RWPE1 (cell line): ENCODE data around the gene TOP2A.

ENCODE experiments used
- CTCF ChIA-PET: fragments of 350-600 bp; sonication (Branson Sonifier 250); formaldehyde crosslinking; extraction: SDS; loops from one replicate; lab custom pipeline; 2021; lab: Yijun Ruan, JAX
- POLR2A ChIA-PET: fragments of 400-600 bp; formaldehyde crosslinking; extraction: SDS; loops from one replicate; lab custom pipeline; 2020; ENCODE audit warnings: antibody characterized with exemption; ENCODE audit not compliant: low non-redundant PET; lab: Yijun Ruan, JAX
- DNase-seq: peaks from one replicate; pipeline ENCODE4 v3.0.0; 2012; ENCODE audit warnings: low spot score
- H3K27ac ChIP-seq: fragments of 450-650 bp; 2 replicates; pipeline ENCODE4 v1.5.1; 2017
- CTCF ChIP-seq: fragments of 450-650 bp; conservative IDR thresholded peaks from 2 replicates; pipeline ENCODE4 v1.5.1; 2017; ENCODE audit warnings: low read depth, mild to moderate bottlenecking

TOP2A gene

GRCh38 chr17:40366861-40367518 lies 50.7 kb downstream of the TOP2A start:
- H3K27ac ChIP-seq = no peak overlapping the region
- no peak for TF ChIP-seq CTCF
- POLR2A ChIA-PET = no interaction called here
- no peak for DNase-seq
- CTCF ChIA-PET = no interaction called here

- no peak overlapping the region for H3K27ac ChIP-seq
- DNase-seq = no peak
- no peak for TF ChIP-seq CTCF
- CTCF ChIA-PET = interaction anchor here (1.5 kb wide), 1 partner anchor 167 kb away, joined by 3 read pairs; no protein-coding TSS in a partner anchor
- POLR2A ChIA-PET = interaction anchor here (0.6 kb wide), 1 partner anchor 82 kb away, joined by 3 read pairs; no protein-coding TSS in a partner anchor
These were observed 51.4 kb downstream of the TOP2A start for GRCh38 chr17:40366076-40366860.

GRCh38 chr17:40364906-40365305 lies 52.8 kb downstream of the TOP2A start:
- CTCF ChIA-PET = interaction anchor here (0.6 to 1.5 kb wide), 8 partner anchors 22 to 169 kb away, joined by 3 to 7 read pairs (median 4); partner anchors contain the start of gene TOP2A

GRCh38 chr17:40364121-40364861 lies 53.4 kb downstream of the TOP2A start, which contains the start of gene GJD3:
Gene GJD3 (minus strand): TSS chr17:40364737. CDS start chr17:40363815, 922 bp downstream.
- DNase-seq = no peak
- TF ChIP-seq CTCF = no peak
- POLR2A ChIA-PET = interaction anchor here (0.6 kb wide), 1 partner anchor 197 kb away, joined by 3 read pairs; no protein-coding TSS in a partner anchor
- CTCF ChIA-PET = interaction anchor here (0.6 to 1.2 kb wide), 5 partner anchors 22 to 51 kb away, joined by 3 to 7 read pairs (median 4); no protein-coding TSS in a partner anchor
- H3K27ac ChIP-seq = no peak within 1 kb of the TSS

More at GRCh38 chr17:40364906-40365305, 52.8 kb downstream of the TOP2A start:
- no peak for TF ChIP-seq CTCF
- DNase-seq = no peak
- H3K27ac ChIP-seq = no peak overlapping the region
- POLR2A ChIA-PET = interaction anchor here (0.6 kb wide), 1 partner anchor 198 kb away, joined by 3 read pairs; no protein-coding TSS in a partner anchor

- ChIA-PET POLR2A (interaction anchor here (0.8 kb wide), 1 partner anchor 15 kb away, joined by 4 read pairs; no protein-coding TSS in a partner anchor), CTCF (interaction anchor here (0.6 to 1.1 kb wide), 2 partner anchors 14 to 170 kb away, joined by 3 to 8 read pairs; no protein-coding TSS in a partner anchor)
- TF ChIP-seq CTCF = no peak
- no peak overlapping the region for H3K27ac ChIP-seq
- DNase-seq = no peak
These were observed 54.4 kb downstream of the TOP2A start for GRCh38 chr17:40363111-40363827.
